GM18502 (cell line): ENCODE measurements around the gene CUL5.

Experiments
- ATAC-seq: cut with Tn5 transposase; IDR thresholded peaks from one replicate; pipeline ENCODE4 v1.9.1; 2021; ENCODE audit warnings: mild to moderate bottlenecking; ENCODE audit not compliant: unreplicated experiment, poor library complexity

Gene CUL5

GRCh38 chr11:108008656-108009496, at the start of gene CUL5:
Gene CUL5 (plus strand): TSS chr11:108008898. CDS start chr11:108009349, 451 bp downstream.
- peak; percentile 87 for ATAC-seq

- ATAC-seq = no peak
Observed at GRCh38 chr11:107961480-107961879, 47.2 kb upstream of the CUL5 start.

DNA sequence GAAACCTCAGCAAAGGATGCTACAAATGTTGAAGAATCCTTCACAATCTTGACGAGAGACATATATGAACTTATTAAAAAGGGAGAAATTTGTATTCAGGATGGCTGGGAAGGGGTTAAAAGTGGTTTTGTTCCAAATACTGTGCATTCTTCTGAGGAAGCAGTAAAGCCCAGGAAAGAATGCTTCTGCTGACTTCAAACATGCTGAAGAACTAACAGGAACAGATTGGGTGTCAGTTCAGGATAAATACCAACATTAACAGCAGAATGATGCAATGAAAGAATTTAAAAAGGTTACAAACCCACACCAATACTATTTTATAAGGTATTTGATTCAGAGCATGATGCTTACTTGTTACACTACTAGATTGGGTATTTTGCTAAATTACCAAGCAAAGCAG, 46.5 kb upstream of the CUL5 start:
- ATAC-seq = no peak

GRCh38 chr11:107963091-107963490, 45.6 kb upstream of the CUL5 start:
- ATAC-seq = no peak

GRCh38 chr11:107969219-107969618, 39.5 kb upstream of the CUL5 start:
- ATAC-seq = no peak

DNA sequence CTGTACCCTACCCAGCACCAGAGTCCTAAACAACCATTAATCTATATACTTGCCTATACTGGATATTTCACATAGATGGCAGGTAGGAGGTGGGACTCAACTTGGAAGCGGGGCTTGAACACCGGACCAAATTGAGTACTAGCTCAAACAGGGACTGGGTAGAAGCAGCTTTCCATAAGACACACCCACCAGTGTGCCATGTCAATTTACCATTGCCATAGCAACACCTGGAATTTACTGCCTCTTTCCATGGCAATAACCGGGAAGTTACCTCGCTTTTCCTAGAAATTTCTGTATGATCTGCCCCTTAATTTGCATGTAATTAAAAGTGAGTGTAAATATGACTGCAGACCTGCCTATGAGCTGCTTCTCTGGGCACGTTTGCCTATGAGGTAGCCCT, 38.6 kb upstream of the CUL5 start:
- no peak for ATAC-seq

DNA sequence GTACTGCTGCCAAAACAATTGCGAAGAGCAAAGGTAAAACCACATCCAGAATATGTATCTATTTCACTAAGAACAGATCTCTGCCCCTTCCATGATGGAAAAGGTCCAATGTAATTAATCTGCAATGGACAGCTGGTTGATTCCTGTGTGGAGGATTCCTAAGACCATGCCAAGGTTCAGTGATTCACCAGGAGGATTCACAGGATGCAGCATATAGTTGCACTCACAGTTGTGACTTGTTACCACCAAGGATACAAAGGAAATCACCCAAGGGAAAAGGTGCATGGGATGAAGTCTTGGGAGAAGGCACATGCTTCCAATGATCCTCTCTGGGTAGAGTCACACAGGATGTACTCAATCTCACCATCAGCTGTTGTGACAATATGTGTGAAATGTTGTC, 35.1 kb upstream of the CUL5 start:
- ATAC-seq = no peak

DNA sequence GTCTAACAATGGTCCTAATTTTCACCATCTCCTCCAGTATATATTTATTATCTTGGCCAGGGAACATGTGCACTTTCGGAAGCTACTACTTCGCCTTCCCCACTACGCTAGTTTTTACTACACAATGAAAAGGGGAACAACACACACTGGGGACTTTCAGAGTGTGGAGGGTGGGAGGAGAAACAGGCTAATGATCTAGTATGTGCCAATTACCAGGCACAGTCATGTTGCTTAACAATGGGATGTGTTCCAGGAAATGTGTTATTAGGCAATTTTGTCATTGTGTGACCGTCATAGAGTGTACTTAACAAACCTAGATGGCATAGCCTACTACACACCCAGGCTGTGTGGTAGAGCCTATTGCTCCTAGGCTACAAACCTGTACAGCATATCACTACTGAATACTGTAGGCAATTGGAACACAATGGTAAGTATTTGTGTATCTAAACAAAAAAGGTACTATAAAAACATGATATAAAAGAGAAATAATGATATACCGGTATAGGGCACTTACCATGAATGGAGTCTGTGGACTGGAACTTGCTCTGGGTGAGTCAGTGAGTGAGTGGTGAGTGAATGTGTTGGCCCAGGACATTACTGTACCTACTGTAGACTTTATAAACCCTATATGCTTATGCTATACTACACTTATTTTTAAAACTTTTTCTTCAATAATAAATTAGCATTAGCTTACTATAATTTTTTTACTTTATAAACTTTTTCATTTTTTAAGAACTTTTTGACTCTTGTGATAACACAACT, 20.1 kb upstream of the CUL5 start:
- ATAC-seq = no peak

GRCh38 chr11:107991868-107992414, 16.8 kb upstream of the CUL5 start:
- ATAC-seq = no peak

DNA sequence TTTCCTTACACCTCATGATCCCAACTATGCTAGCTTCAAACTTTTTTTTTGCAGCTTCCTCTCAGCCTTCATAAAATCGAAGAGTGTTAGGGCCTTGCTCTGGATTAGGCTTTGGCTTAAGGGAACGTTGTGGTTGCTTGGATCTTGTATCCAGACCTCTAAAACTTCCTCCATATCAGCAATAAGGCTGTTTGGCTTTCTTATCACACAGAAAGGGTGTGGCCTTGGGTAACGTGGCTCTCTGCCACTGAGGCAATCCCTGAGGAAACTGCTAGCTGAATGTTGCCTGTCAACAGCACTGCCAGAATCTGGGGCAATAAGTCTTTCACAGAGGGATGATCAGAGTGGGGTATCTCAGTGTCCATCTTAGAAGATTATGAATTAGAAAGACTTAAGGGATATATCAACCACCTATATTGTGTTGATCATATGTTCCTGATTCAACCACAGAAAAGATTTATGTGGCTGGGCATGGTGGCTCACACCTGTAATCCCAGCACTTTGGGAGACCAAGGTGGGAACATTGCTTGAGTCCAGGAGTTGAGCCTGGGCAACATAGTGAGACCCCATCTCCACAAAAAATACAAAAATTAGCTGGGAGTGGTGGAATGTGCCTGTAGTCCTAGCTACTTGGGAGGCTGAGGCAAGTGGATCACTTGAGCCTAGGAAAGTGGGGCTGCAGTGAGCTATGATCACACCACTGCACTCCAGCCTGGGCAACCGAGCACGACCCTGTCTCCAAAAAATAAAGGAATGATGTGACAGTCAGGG, 12.5 kb upstream of the CUL5 start:
- ATAC-seq = no peak

DNA sequence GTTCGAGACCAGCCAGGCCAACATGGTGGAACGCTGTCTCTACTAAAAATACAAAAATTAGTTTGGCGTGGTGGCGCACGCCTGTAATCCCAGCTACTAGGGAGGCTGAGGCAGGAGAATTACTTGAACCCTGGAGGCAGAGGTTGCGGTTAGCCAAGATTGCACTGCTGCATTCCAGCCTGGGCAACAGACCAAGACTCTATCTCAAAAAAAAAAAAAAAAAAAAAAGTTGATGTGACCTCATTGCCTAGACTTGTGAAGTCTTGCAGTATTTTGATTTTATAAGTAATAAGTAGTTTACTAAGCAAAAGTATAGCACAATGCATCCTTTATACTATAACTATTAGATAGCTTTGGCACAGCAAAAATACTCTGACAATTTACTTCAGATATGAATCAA, 9.9 kb upstream of the CUL5 start:
- no peak for ATAC-seq

- peak; percentile 90 for ATAC-seq
Observed at GRCh38 chr11:107999759-108000455, 8.8 kb upstream of the CUL5 start.

- no peak for ATAC-seq
Observed at GRCh38 chr11:108002476-108002875, 6.2 kb upstream of the CUL5 start.

GRCh38 chr11:108003623-108004022, 5.1 kb upstream of the CUL5 start:
- ATAC-seq = no peak

DNA sequence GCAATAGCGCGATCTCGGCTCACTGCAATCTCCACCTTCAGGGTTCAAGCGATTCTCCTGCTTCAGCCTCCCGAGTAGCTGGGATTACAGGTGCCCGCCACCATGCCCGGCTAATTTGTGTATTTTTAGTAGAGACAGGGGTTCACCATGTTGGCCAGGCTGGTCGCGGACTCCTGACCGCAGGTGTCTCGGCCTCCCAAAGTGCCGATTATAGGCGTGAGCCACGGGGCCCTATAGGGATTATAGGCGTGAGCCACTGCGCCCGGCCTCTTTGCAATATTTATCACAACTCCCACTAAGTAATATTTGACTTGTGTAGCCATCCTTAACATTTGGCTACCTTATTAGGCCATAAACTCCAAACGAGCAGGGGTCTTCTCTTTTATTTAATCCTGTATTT, 879 bp upstream of the CUL5 start:
- ATAC-seq = no peak

- peak; percentile 11 for ATAC-seq
Observed at GRCh38 chr11:108009497-108010370, 1.0 kb downstream of the CUL5 start.

GRCh38 chr11:108012139-108012725, 3.5 kb downstream of the CUL5 start:
- no peak for ATAC-seq

GRCh38 chr11:108016647-108017046, 7.9 kb downstream of the CUL5 start:
- ATAC-seq = no peak

GRCh38 chr11:108018708-108019107, 10.0 kb downstream of the CUL5 start:
- ATAC-seq = no peak
